Activated T-cell treated with anti-CD3 and anti-CD28 coated beads, Interleukin-2, amount 50 U/mL, for 24 hours (primary cell): ENCODE measurements around the gene RFX8.

Source experiments
- DNase-seq: peaks from one replicate; pipeline ENCODE4 v3.0.0-alpha.2; 2020
- H3K27ac Mint-ChIP-seq: 2 replicates; pipeline ENCODE4 v1.8.0; 2020; ENCODE audit warnings: mild to moderate bottlenecking, mixed read lengths
- H3K27me3 Mint-ChIP-seq: 2 replicates; pipeline ENCODE4 v1.8.0; 2020; ENCODE audit warnings: mixed read lengths
- H3K36me3 Mint-ChIP-seq: 2 replicates; pipeline ENCODE4 v1.8.0; 2020; ENCODE audit warnings: low read depth, mixed read lengths
- H3K4me1 Mint-ChIP-seq: 2 replicates; pipeline ENCODE4 v1.8.0; 2020; ENCODE audit warnings: low read depth, mixed read lengths
- H3K4me3 Mint-ChIP-seq: 2 replicates; pipeline ENCODE4 v1.8.0; 2020; ENCODE audit warnings: mild to moderate bottlenecking, moderate library complexity, mixed read lengths
- H3K9me3 Mint-ChIP-seq: 2 replicates; pipeline ENCODE4 v1.8.0; 2020; ENCODE audit warnings: mixed read lengths

RFX8 gene

GRCh38 chr2:101400048-101400447 lies 74.9 kb downstream of the RFX8 start:
- Mint-ChIP-seq H3K4me3 (no peak overlapping the region), H3K4me1 (peaks cover 21% of the 10 kb centered on the region), H3K9me3 (no peaks in the 10 kb centered on the region), H3K36me3 (no peaks in the 10 kb centered on the region), H3K27me3 (peaks cover 47% of the 10 kb centered on the region), H3K27ac (no peak overlapping the region)
- DNase-seq: no peak

- Mint-ChIP-seq H3K27me3 (peaks cover 47% of the 10 kb centered on the region), H3K4me1 (peaks cover 21% of the 10 kb centered on the region), H3K27ac (no peak overlapping the region), H3K9me3 (no peaks in the 10 kb centered on the region), H3K36me3 (no peaks in the 10 kb centered on the region), H3K4me3 (no peak overlapping the region)
- DNase-seq: no peak
Observed at GRCh38 chr2:101399021-101399799, 75.7 kb downstream of the RFX8 start.

- H3K9me3 Mint-ChIP-seq: no peaks in the 10 kb centered on the region
- H3K36me3 Mint-ChIP-seq: no peaks in the 10 kb centered on the region
- peaks cover 21% of the 10 kb centered on the region for H3K4me1 Mint-ChIP-seq
- no peak overlapping the region for H3K27ac Mint-ChIP-seq
- no peak for DNase-seq
- H3K27me3 Mint-ChIP-seq: peaks cover 49% of the 10 kb centered on the region
- no peak overlapping the region for H3K4me3 Mint-ChIP-seq
Observed at GRCh38 chr2:101398116-101398821, 76.6 kb downstream of the RFX8 start.

- H3K4me1 Mint-ChIP-seq: peaks cover 13% of the 10 kb centered on the region
- H3K36me3 Mint-ChIP-seq: no peaks in the 10 kb centered on the region
- H3K27ac Mint-ChIP-seq: no peak overlapping the region
- peaks cover 41% of the 10 kb centered on the region for H3K27me3 Mint-ChIP-seq
- DNase-seq: no peak
- no peaks in the 10 kb centered on the region for H3K9me3 Mint-ChIP-seq
- no peak overlapping the region for H3K4me3 Mint-ChIP-seq
Observed at GRCh38 chr2:101396316-101396717, 78.6 kb downstream of the RFX8 start.

GRCh38 chr2:101395545-101396315 lies 79.2 kb downstream of the RFX8 start:
- Mint-ChIP-seq H3K9me3 (no peaks in the 10 kb centered on the region), H3K27me3 (peaks cover 35% of the 10 kb centered on the region), H3K4me3 (no peak overlapping the region), H3K36me3 (no peaks in the 10 kb centered on the region), H3K4me1 (peaks cover 13% of the 10 kb centered on the region), H3K27ac (no peak overlapping the region)
- no peak for DNase-seq

GRCh38 chr2:101388232-101388631 lies 86.7 kb downstream of the RFX8 start:
- Mint-ChIP-seq H3K36me3 (no peaks in the 10 kb centered on the region), H3K4me3 (no peak overlapping the region), H3K9me3 (no peaks in the 10 kb centered on the region), H3K27me3 (peaks cover 52% of the 10 kb centered on the region), H3K4me1 (peaks cover 12% of the 10 kb centered on the region), H3K27ac (no peak overlapping the region)
- no peak for DNase-seq

GRCh38 chr2:101387151-101387834 lies 87.6 kb downstream of the RFX8 start, which contains the start of gene CREG2:
CREG2 (minus strand) TSS chr2:101387503; CDS start chr2:101387457, 46 bp downstream.
- no peak within 1 kb of the TSS for H3K27ac Mint-ChIP-seq
- H3K9me3 Mint-ChIP-seq: no peaks in the 10 kb centered on the region
- DNase-seq: peak; percentile 74
- H3K4me1 Mint-ChIP-seq: peaks cover 12% of the 10 kb centered on the region
- peak within 1 kb of the TSS; percentile 67 for H3K4me3 Mint-ChIP-seq
- no peaks in the 10 kb centered on the region for H3K36me3 Mint-ChIP-seq
- H3K27me3 Mint-ChIP-seq: peaks cover 51% of the 10 kb centered on the region

GRCh38 chr2:101386599-101387150 lies 88.2 kb downstream of the RFX8 start:
- Mint-ChIP-seq H3K27me3 (peaks cover 51% of the 10 kb centered on the region), H3K4me3 (peak overlapping the region; percentile 59), H3K4me1 (peaks cover 12% of the 10 kb centered on the region), H3K9me3 (no peaks in the 10 kb centered on the region), H3K36me3 (no peaks in the 10 kb centered on the region), H3K27ac (no peak overlapping the region)
- DNase-seq: no peak

GRCh38 chr2:101383016-101383541 lies 91.8 kb downstream of the RFX8 start:
- peaks cover 35% of the 10 kb centered on the region for H3K27me3 Mint-ChIP-seq
- DNase-seq: no peak
- H3K27ac Mint-ChIP-seq: no peak overlapping the region
- H3K4me1 Mint-ChIP-seq: peaks cover 10% of the 10 kb centered on the region
- H3K36me3 Mint-ChIP-seq: no peaks in the 10 kb centered on the region
- H3K9me3 Mint-ChIP-seq: no peaks in the 10 kb centered on the region
- H3K4me3 Mint-ChIP-seq: no peak overlapping the region

GRCh38 chr2:101382442-101382841 lies 92.5 kb downstream of the RFX8 start:
- Mint-ChIP-seq H3K9me3 (no peaks in the 10 kb centered on the region), H3K4me3 (no peak overlapping the region), H3K4me1 (peaks cover 5% of the 10 kb centered on the region), H3K27ac (no peak overlapping the region), H3K36me3 (no peaks in the 10 kb centered on the region), H3K27me3 (peaks cover 29% of the 10 kb centered on the region)
- no peak for DNase-seq

GRCh38 chr2:101380376-101380775 lies 94.5 kb downstream of the RFX8 start:
- no peaks in the 10 kb centered on the region for H3K4me1 Mint-ChIP-seq
- no peaks in the 10 kb centered on the region for H3K9me3 Mint-ChIP-seq

GRCh38 chr2:101379091-101379490 lies 95.8 kb downstream of the RFX8 start:
- peaks cover 10% of the 10 kb centered on the region for H3K4me1 Mint-ChIP-seq
- peaks cover 6% of the 10 kb centered on the region for H3K27me3 Mint-ChIP-seq
- H3K9me3 Mint-ChIP-seq: no peaks in the 10 kb centered on the region
- no peak overlapping the region for H3K4me3 Mint-ChIP-seq
- no peak for DNase-seq
- H3K27ac Mint-ChIP-seq: no peak overlapping the region
- H3K36me3 Mint-ChIP-seq: no peaks in the 10 kb centered on the region

More at GRCh38 chr2:101380376-101380775, 94.5 kb downstream of the RFX8 start:
- no peaks in the 10 kb centered on the region for H3K36me3 Mint-ChIP-seq
- peaks cover 14% of the 10 kb centered on the region for H3K27me3 Mint-ChIP-seq
- no peak overlapping the region for H3K27ac Mint-ChIP-seq
- H3K4me3 Mint-ChIP-seq: no peak overlapping the region
- no peak for DNase-seq

- Mint-ChIP-seq H3K4me1 (peaks cover 10% of the 10 kb centered on the region), H3K36me3 (no peaks in the 10 kb centered on the region), H3K27ac (no peak overlapping the region), H3K27me3 (no peaks in the 10 kb centered on the region), H3K9me3 (peaks cover 5% of the 10 kb centered on the region), H3K4me3 (no peak overlapping the region)
- DNase-seq: no peak
Observed at GRCh38 chr2:101375653-101376052, 99.3 kb downstream of the RFX8 start.
